ENCODE measurements around the gene UNC79. TPM values are rescaled to one million over a fixed set of nuclear protein-coding genes. Genes with fewer than 3 reads are reported as not detected.

The UNC79 gene
- total RNA-seq, 1 donor from 2014 or later, result 0.25 TPM

GRCh38 chr14:93676416-93676958, 245.7 kb downstream of the UNC79 start:
- intact Hi-C loops (cut with micrococcal nuclease), result no loop called here
- no peak overlapping the region for H3K27ac ChIP-seq (replicated peaks)
- H3K4me1 ChIP-seq, result no peaks in the 10 kb centered on the region
- H3K27me3 ChIP-seq (ENCODE audit: low read depth), result no peaks in the 10 kb centered on the region
- no peak for DNase-seq
- no peak for TF ChIP-seq CTCF (IDR thresholded peaks at IDR 0.05; ENCODE audit: borderline replicate concordance)
- H3K9me3 ChIP-seq (replicated peaks), result no peaks in the 10 kb centered on the region
- H3K36me3 ChIP-seq, result no peaks in the 10 kb centered on the region
- no peak overlapping the region for H3K4me3 ChIP-seq

GRCh38 chr14:93682459-93682858, 251.7 kb downstream of the UNC79 start:
- no peak overlapping the region for H3K27ac ChIP-seq (replicated peaks)
- TF ChIP-seq CTCF (IDR thresholded peaks at IDR 0.05; ENCODE audit: borderline replicate concordance), result no peak
- peaks cover 19% of the 10 kb centered on the region for H3K27me3 ChIP-seq (ENCODE audit: low read depth)
- no peaks in the 10 kb centered on the region for H3K4me1 ChIP-seq
- no peaks in the 10 kb centered on the region for H3K9me3 ChIP-seq (replicated peaks)
- intact Hi-C loops (cut with micrococcal nuclease), result no loop called here
- no peaks in the 10 kb centered on the region for H3K36me3 ChIP-seq
- DNase-seq, result no peak
- H3K4me3 ChIP-seq, result no peak overlapping the region

- H3K4me3 ChIP-seq, result no peak overlapping the region
- intact Hi-C loops (cut with micrococcal nuclease), result no loop called here
- DNase-seq, result no peak
These were observed 252.5 kb downstream of the UNC79 start for GRCh38 chr14:93683226-93683625.

GRCh38 chr14:93685121-93685895, 254.6 kb downstream of the UNC79 start:
- no peak overlapping the region for H3K4me3 ChIP-seq
- H3K27me3 ChIP-seq (ENCODE audit: low read depth), result peaks cover 45% of the 10 kb centered on the region
- no peaks in the 10 kb centered on the region for H3K4me1 ChIP-seq
- no peaks in the 10 kb centered on the region for H3K9me3 ChIP-seq (replicated peaks)
- intact Hi-C loops (cut with micrococcal nuclease), result no loop called here
- no peak overlapping the region for H3K27ac ChIP-seq (replicated peaks)
- DNase-seq, result no peak
- no peaks in the 10 kb centered on the region for H3K36me3 ChIP-seq
- TF ChIP-seq CTCF (IDR thresholded peaks at IDR 0.05; ENCODE audit: borderline replicate concordance), result no peak

More at GRCh38 chr14:93683226-93683625, 252.5 kb downstream of the UNC79 start:
- no peak overlapping the region for H3K27ac ChIP-seq (replicated peaks)
- no peak for TF ChIP-seq CTCF (IDR thresholded peaks at IDR 0.05; ENCODE audit: borderline replicate concordance)
- H3K27me3 ChIP-seq (ENCODE audit: low read depth), result peaks cover 26% of the 10 kb centered on the region
- H3K4me1 ChIP-seq, result no peaks in the 10 kb centered on the region
- no peaks in the 10 kb centered on the region for H3K9me3 ChIP-seq (replicated peaks)
- H3K36me3 ChIP-seq, result no peaks in the 10 kb centered on the region

GRCh38 chr14:93686268-93686667, 255.5 kb downstream of the UNC79 start:
- H3K9me3 ChIP-seq (replicated peaks), result no peaks in the 10 kb centered on the region
- peaks cover 51% of the 10 kb centered on the region for H3K27me3 ChIP-seq (ENCODE audit: low read depth)
- DNase-seq, result no peak
- H3K36me3 ChIP-seq, result no peaks in the 10 kb centered on the region
- H3K4me1 ChIP-seq, result no peaks in the 10 kb centered on the region
- H3K27ac ChIP-seq (replicated peaks), result no peak overlapping the region
- no peak overlapping the region for H3K4me3 ChIP-seq
- TF ChIP-seq CTCF (IDR thresholded peaks at IDR 0.05; ENCODE audit: borderline replicate concordance), result no peak
- intact Hi-C loops (cut with micrococcal nuclease), result no loop called here

Measured in left ventricle myocardium inferior (tissue), 1 donor.